HepG2 (cell line): ENCODE results near the gene TMEM44. TPM values are rescaled to one million over a fixed set of nuclear protein-coding genes. Genes with fewer than 3 reads are reported as not detected.

ENCODE experiments used
- CBX1 ChIP-seq: IDR thresholded peaks from one replicate; pipeline ENCODE4 v1.6.1; 2016; ENCODE audit warnings: antibody characterized with exemption, low read depth
- EHMT2 ChIP-seq: fragments of 200-600 bp; sonication (generic); IDR thresholded peaks from 2 replicates; pipeline ENCODE4 v1.7.0; 2017; ENCODE audit warnings: antibody characterized with exemption, low read depth, low read length, borderline replicate concordance
- JDP2 ChIP-seq: sonication (generic); formaldehyde crosslinking; IDR thresholded peaks from 2 replicates; pipeline ENCODE4 v1.8.1; 2022; ENCODE audit warnings: missing genetic modification reagents, borderline replicate concordance
- JUND ChIP-seq: sonication (generic); formaldehyde crosslinking; IDR thresholded peaks from 2 replicates; pipeline ENCODE4 v1.8.0; 2022; ENCODE audit warnings: mild to moderate bottlenecking, missing genetic modification reagents
- KDM2A ChIP-seq: sonication (generic); formaldehyde crosslinking; IDR thresholded peaks from 2 replicates; pipeline ENCODE4 v1.4.0; 2020; ENCODE audit warnings: low read depth, missing genetic modification reagents, borderline replicate concordance
- RXRB ChIP-seq: IDR thresholded peaks from 2 replicates; pipeline ENCODE4 v1.6.1; 2016; ENCODE audit warnings: borderline replicate concordance, missing genetic modification reagents, missing compliant biosample characterization
- ZFP36 ChIP-seq: fragments of 150-350 bp; IDR thresholded peaks from 2 replicates; pipeline ENCODE4 v1.6.1; 2018; ENCODE audit warnings: borderline replicate concordance, low read length, low read depth; ENCODE audit not compliant: partially characterized antibody
- ZNF160 ChIP-seq: sonication (generic); formaldehyde crosslinking; IDR thresholded peaks from 2 replicates; pipeline ENCODE4 v1.8.0; 2022; ENCODE audit warnings: mild to moderate bottlenecking, inconsistent platforms, missing genetic modification reagents
- ZNF430 ChIP-seq: sonication (generic); formaldehyde crosslinking; IDR thresholded peaks from 2 replicates; pipeline ENCODE4 v1.9.0; 2021; ENCODE audit warnings: mild to moderate bottlenecking, missing genetic modification reagents
- ZNF563 ChIP-seq: sonication (generic); formaldehyde crosslinking; IDR thresholded peaks from 2 replicates; pipeline ENCODE4 v1.8.0; 2022; ENCODE audit warnings: mild to moderate bottlenecking, moderate library complexity, missing genetic modification reagents
- ZNF616 ChIP-seq: sonication (generic); formaldehyde crosslinking; IDR thresholded peaks from 2 replicates; pipeline ENCODE4 v1.5.0; 2020; ENCODE audit warnings: low read depth, mild to moderate bottlenecking, missing genetic modification reagents
- ZNF672 ChIP-seq: sonication (generic); formaldehyde crosslinking; IDR thresholded peaks from 2 replicates; pipeline ENCODE4 v1.8.1; 2022; ENCODE audit warnings: missing genetic modification reagents
- ZZZ3 ChIP-seq: sonication (generic); formaldehyde crosslinking; IDR thresholded peaks from 2 replicates; pipeline ENCODE4 v1.4.0; 2020; ENCODE audit warnings: missing genetic modification reagents, mild to moderate bottlenecking, borderline replicate concordance
- polyA plus RNA-seq, 8 experiments: library from polyadenylated mRNA; depleted of rRNA in 3 of 8; stranded (reverse) in 7 of 8; unstranded in 1 of 8; fragments of >200 nt; fragmentation: Illumina TruSeq in 4 of 8; extraction: Trizol in 4 of 8; gene quantifications; 2 replicates each; pipeline versions ENCODE4 v1.2.1 to v1.2.3, GENCODE V29; 2011 to 2016; ENCODE audit warnings: low read depth in 4 of 8, missing spikeins in 1 of 8, mixed read lengths in 1 of 8; ENCODE audit not compliant: insufficient read depth in 1 of 8
- total RNA-seq, 5 experiments: library from RNA; depleted of rRNA; stranded (reverse); fragments of >200 nt; fragmentation: Illumina TruSeq; extraction: Trizol; gene quantifications; 2 replicates each; pipeline ENCODE4 v1.2.3, GENCODE V29; 2016; ENCODE audit warnings: low read depth in 1 of 5
- TF ChIP-seq, protein P1 (sequence below): sonication (generic); formaldehyde crosslinking; IDR thresholded peaks from 2 replicates; pipeline ENCODE4 v1.4.0; 2020; ENCODE audit warnings: missing genetic modification reagents
- TF ChIP-seq, protein P2 (sequence below): sonication (generic); formaldehyde crosslinking; IDR thresholded peaks from 2 replicates; pipeline ENCODE4; 2020; ENCODE audit warnings: missing genetic modification reagents, mild to moderate bottlenecking, borderline replicate concordance
- TF ChIP-seq, protein P3 (sequence below): sonication (generic); formaldehyde crosslinking; IDR thresholded peaks from 2 replicates; pipeline ENCODE4 v1.9.0; 2021; ENCODE audit warnings: missing genetic modification reagents, borderline replicate concordance
- TF ChIP-seq, protein P4 (sequence below): sonication (generic); formaldehyde crosslinking; IDR thresholded peaks from 2 replicates; pipeline ENCODE4 v1.4.0; 2020; ENCODE audit warnings: missing genetic modification reagents
- TF ChIP-seq, protein P5 (sequence below): sonication (generic); formaldehyde crosslinking; IDR thresholded peaks from 2 replicates; pipeline ENCODE4 v1.4.0; 2020; ENCODE audit warnings: mild to moderate bottlenecking, missing genetic modification reagents

The TMEM44 gene
- total and polyA plus RNA-seq, 2 of the 13 experiments (the other 11 are each of a cell fraction or from before 2014, with no cell fraction given), result 7.3 to 13.8 TPM

DNA sequence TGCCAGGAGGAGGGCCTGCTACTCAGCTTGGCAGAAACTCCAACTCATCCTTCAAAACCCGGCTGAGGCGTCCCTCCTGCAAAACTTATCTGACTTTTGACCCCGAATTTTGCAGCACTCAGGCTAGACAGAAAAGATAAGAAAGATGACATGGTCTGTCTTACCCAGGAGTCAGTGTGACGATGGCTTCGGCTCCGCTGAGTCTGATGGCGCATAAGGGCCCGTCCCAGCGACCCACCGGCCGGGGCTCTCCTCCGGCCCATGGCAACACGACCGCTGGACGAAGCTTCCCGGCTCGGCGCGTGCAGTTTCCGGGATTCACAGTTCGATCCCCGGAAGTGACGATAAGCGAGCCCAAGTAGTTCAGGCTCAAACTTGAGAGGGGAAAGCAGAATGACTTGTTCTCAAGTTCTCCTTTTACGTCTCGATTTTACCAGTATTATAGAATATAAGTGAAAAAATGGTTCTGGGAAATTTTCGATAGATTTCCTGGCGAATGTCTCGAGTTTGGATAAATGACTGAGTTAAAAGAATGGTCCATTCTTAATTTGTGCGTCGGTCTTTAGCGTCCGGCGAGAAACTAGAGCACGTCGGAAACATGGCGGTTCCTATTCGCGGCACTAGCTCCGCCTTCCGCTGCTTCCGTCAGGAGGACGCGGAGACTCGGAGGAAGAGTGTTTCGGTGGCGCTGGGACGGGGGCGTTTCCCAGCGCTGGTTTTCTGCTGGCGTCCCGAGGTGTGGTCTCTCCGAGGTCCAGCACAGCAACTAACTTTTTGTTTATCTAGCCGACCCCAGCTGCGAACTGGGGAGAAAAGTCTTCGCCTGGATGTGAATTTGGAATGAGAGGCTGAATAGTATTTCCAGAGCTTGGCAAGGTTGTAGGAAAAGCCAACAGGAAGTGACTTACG, 38.9 kb upstream of the TMEM44 start, which contains the start of gene LSG1 (continued):
- TF ChIP-seq ZFP36 (no peak), CBX1 (peak; percentile 2), JUND (CRISPR knock-in tag) (no peak), ZZZ3 (CRISPR knock-in tag) (no peak), RXRB (peak; percentile 56; the same call in 1 of the 2 replicates), JDP2 (CRISPR knock-in tag) (no peak), ZNF672 (CRISPR knock-in tag) (no peak), EHMT2 (peak; percentile 83; the same call in 1 of the 2 replicates), ZNF430 (CRISPR knock-in tag) (no peak), ZNF616 (CRISPR knock-in tag) (no peak; the same call in 1 of the 2 replicates), ZNF563 (0 out of 2 replicates have a peak, but pooled peaks have one; percentile 51), KDM2A (peak; percentile 96), ZNF160 (CRISPR knock-in tag) (no peak)
- TF ChIP-seq, protein P1, sequence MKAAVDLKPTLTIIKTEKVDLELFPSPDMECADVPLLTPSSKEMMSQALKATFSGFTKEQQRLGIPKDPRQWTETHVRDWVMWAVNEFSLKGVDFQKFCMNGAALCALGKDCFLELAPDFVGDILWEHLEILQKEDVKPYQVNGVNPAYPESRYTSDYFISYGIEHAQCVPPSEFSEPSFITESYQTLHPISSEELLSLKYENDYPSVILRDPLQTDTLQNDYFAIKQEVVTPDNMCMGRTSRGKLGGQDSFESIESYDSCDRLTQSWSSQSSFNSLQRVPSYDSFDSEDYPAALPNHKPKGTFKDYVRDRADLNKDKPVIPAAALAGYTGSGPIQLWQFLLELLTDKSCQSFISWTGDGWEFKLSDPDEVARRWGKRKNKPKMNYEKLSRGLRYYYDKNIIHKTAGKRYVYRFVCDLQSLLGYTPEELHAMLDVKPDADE (CRISPR knock-in tag), result no peak
- TF ChIP-seq, protein P2, sequence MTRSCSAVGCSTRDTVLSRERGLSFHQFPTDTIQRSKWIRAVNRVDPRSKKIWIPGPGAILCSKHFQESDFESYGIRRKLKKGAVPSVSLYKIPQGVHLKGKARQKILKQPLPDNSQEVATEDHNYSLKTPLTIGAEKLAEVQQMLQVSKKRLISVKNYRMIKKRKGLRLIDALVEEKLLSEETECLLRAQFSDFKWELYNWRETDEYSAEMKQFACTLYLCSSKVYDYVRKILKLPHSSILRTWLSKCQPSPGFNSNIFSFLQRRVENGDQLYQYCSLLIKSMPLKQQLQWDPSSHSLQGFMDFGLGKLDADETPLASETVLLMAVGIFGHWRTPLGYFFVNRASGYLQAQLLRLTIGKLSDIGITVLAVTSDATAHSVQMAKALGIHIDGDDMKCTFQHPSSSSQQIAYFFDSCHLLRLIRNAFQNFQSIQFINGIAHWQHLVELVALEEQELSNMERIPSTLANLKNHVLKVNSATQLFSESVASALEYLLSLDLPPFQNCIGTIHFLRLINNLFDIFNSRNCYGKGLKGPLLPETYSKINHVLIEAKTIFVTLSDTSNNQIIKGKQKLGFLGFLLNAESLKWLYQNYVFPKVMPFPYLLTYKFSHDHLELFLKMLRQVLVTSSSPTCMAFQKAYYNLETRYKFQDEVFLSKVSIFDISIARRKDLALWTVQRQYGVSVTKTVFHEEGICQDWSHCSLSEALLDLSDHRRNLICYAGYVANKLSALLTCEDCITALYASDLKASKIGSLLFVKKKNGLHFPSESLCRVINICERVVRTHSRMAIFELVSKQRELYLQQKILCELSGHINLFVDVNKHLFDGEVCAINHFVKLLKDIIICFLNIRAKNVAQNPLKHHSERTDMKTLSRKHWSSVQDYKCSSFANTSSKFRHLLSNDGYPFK (CRISPR knock-in tag), result peak; percentile 91
- TF ChIP-seq, protein P3, sequence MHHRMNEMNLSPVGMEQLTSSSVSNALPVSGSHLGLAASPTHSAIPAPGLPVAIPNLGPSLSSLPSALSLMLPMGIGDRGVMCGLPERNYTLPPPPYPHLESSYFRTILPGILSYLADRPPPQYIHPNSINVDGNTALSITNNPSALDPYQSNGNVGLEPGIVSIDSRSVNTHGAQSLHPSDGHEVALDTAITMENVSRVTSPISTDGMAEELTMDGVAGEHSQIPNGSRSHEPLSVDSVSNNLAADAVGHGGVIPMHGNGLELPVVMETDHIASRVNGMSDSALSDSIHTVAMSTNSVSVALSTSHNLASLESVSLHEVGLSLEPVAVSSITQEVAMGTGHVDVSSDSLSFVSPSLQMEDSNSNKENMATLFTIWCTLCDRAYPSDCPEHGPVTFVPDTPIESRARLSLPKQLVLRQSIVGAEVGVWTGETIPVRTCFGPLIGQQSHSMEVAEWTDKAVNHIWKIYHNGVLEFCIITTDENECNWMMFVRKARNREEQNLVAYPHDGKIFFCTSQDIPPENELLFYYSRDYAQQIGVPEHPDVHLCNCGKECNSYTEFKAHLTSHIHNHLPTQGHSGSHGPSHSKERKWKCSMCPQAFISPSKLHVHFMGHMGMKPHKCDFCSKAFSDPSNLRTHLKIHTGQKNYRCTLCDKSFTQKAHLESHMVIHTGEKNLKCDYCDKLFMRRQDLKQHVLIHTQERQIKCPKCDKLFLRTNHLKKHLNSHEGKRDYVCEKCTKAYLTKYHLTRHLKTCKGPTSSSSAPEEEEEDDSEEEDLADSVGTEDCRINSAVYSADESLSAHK, result no peak
- TF ChIP-seq, protein P4, sequence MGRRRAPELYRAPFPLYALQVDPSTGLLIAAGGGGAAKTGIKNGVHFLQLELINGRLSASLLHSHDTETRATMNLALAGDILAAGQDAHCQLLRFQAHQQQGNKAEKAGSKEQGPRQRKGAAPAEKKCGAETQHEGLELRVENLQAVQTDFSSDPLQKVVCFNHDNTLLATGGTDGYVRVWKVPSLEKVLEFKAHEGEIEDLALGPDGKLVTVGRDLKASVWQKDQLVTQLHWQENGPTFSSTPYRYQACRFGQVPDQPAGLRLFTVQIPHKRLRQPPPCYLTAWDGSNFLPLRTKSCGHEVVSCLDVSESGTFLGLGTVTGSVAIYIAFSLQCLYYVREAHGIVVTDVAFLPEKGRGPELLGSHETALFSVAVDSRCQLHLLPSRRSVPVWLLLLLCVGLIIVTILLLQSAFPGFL, result no peak
- TF ChIP-seq, protein P5, sequence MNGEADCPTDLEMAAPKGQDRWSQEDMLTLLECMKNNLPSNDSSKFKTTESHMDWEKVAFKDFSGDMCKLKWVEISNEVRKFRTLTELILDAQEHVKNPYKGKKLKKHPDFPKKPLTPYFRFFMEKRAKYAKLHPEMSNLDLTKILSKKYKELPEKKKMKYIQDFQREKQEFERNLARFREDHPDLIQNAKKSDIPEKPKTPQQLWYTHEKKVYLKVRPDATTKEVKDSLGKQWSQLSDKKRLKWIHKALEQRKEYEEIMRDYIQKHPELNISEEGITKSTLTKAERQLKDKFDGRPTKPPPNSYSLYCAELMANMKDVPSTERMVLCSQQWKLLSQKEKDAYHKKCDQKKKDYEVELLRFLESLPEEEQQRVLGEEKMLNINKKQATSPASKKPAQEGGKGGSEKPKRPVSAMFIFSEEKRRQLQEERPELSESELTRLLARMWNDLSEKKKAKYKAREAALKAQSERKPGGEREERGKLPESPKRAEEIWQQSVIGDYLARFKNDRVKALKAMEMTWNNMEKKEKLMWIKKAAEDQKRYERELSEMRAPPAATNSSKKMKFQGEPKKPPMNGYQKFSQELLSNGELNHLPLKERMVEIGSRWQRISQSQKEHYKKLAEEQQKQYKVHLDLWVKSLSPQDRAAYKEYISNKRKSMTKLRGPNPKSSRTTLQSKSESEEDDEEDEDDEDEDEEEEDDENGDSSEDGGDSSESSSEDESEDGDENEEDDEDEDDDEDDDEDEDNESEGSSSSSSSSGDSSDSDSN, result peak; percentile 98
